Uterus (tissue), 4 donors: ENCODE measurements around the gene CHST3. TPM values are rescaled to one million over a fixed set of nuclear protein-coding genes. Genes with fewer than 3 reads are reported as not detected.
A peak's percentile ranks its signal among the peaks of the same experiment; 100 is the strongest.
"Not testable (repeated sequence)": the region's sequence is repeated elsewhere in the genome, so short reads cannot be mapped to it uniquely, and the experiment has no call there.

Source experiments
- DNase-seq, 2 donors: peaks; one replicate each; pipeline ENCODE4 v3.0.0-alpha.2; 2019 to 2020
- H3K27ac ChIP-seq, 2 donors: fragments of 200-600 bp; sonication (generic); 1 replicate in 1 of 2; 2 replicates in 1 of 2; pipeline ENCODE4 v1.5.1; 2016 to 2018
- H3K27me3 ChIP-seq, 2 donors: fragments of 200-600 bp; sonication (generic); one replicate each; pipeline ENCODE4 v1.5.1; 2018 to 2019; ENCODE audit warnings: control low read depth in 1 of 2
- H3K36me3 ChIP-seq, 2 donors: fragments of 200-600 bp; sonication (generic); one replicate each; pipeline ENCODE4 v1.5.1; 2019; ENCODE audit warnings: control low read depth in 1 of 2
- H3K4me1 ChIP-seq, 2 donors: fragments of 200-600 bp; sonication (generic); one replicate each; pipeline ENCODE4 v1.5.1; 2018 to 2019; ENCODE audit warnings: control low read depth in 1 of 2
- H3K4me3 ChIP-seq, 2 donors: fragments of 200-600 bp; sonication (generic); 1 replicate in 1 of 2; 2 replicates in 1 of 2; pipeline ENCODE4 v1.5.1; 2018 to 2019; ENCODE audit warnings: mild to moderate bottlenecking in 1 of 2
- H3K9me3 ChIP-seq, 2 donors: fragments of 200-600 bp; sonication (generic); one replicate each; pipeline ENCODE4 v1.5.1; 2019; ENCODE audit warnings: control low read depth in 1 of 2
- POLR2A ChIP-seq, 2 donors: fragments of 450-650 bp; IDR thresholded peaks; one replicate each; pipeline ENCODE4 v1.6.1; 2016; ENCODE audit warnings: antibody characterized with exemption in 2 of 2, mild to moderate bottlenecking in 1 of 2, moderate library complexity in 1 of 2
- intact Hi-C: fragments of 100-400 bp; cut with DNase I; formaldehyde crosslinking; loops from one replicate; pipeline ENCODE4 v1.15.1; 2023; ENCODE audit warnings: low total_unique reads
- total RNA-seq, 4 donors: library from RNA; depleted of rRNA in 3 of 4; stranded (reverse); fragments of >200 nt in 3 of 4; gene quantifications; one replicate each; pipeline versions ENCODE4 v1.1.0 to v1.2.4, GENCODE V29; 2014 to 2023
- TF ChIP-seq, protein P1 (sequence below), 4 experiments: fragments of 200-600 bp in 2 of 4; fragments of 450-650 bp in 2 of 4; sonication (generic) in 2 of 4; IDR thresholded peaks; one replicate each; pipeline ENCODE4 v1.5.1; 2016 to 2019; ENCODE audit warnings: antibody characterized with exemption in 4 of 4, mild to moderate bottlenecking in 2 of 4, moderate library complexity in 1 of 4
- donor health status: DM: yes; HTN: yes; CAD: no.

Gene CHST3
- total RNA-seq, 4 donors from 2014 or later, result 12.3 to 44.7 (median 28.1) TPM

GRCh38 chr10:71962901-71963300, 1.3 kb upstream of the CHST3 start:
- peak overlapping the region in 1 of 2 donors; percentile 64 for H3K4me3 ChIP-seq
- intact Hi-C loops, result no loop called here
- H3K27ac ChIP-seq, result peak overlapping the region; percentile 98 to 99
- DNase-seq, result no peak
- no peaks in the 10 kb centered on the region for H3K27me3 ChIP-seq
- H3K36me3 ChIP-seq, result no peaks in the 10 kb centered on the region
- H3K4me1 ChIP-seq, result no peaks in the 10 kb centered on the region
- no peak for TF ChIP-seq POLR2A (IDR thresholded peaks at IDR 0.05)
- H3K9me3 ChIP-seq, result no peaks in the 10 kb centered on the region

DNA sequence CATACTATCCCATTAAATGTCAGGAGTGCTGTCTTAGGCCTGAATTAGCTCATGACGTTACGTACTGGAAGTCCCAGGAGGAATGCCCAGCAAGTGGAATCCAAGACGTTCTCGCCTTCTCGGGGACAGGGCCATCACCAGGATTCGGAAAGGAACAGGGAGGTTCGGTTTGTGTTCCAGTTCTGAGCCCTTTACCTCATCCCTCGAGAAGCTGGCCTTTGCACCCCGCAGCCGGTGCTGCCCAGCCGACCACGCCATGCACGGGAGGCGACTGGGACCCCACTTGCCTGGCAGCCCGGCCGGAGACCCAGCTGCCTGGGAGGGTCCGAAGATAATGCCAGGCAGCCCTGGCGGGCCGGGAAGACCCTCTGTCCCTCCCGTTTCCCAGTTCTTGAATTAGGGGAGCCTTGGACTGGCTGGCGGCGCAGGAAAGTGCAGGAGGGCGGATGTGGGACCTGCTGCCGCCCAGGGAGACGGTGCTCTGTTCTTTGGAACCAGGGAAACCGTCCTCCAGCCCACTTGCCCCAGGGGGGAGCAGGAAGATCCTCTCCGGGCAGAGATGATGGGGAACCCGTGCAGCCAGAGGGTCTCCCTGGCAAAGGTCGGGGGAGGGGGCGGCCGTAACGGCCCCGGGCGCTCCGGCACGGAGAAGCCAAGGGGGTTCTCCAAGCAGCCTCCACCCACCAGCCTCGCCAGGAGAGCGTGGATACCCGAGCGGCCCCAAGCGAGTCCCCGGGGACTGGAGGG, 671 bp upstream of the CHST3 start:
- Histone ChIP-seq H3K36me3 (no peaks in the 10 kb centered on the region), H3K4me1 (no peaks in the 10 kb centered on the region), H3K9me3 (no peaks in the 10 kb centered on the region), H3K4me3 (peak overlapping the region; percentile 64 to 81), H3K27ac (peak overlapping the region; percentile 98 to 99), H3K27me3 (no peaks in the 10 kb centered on the region)
- peak; percentile 74 to 82 for DNase-seq
- intact Hi-C loops, result no loop called here
- peak in 1 of 2 donors; percentile 52 for TF ChIP-seq POLR2A (IDR thresholded peaks at IDR 0.05)
- TF ChIP-seq, protein P1, sequence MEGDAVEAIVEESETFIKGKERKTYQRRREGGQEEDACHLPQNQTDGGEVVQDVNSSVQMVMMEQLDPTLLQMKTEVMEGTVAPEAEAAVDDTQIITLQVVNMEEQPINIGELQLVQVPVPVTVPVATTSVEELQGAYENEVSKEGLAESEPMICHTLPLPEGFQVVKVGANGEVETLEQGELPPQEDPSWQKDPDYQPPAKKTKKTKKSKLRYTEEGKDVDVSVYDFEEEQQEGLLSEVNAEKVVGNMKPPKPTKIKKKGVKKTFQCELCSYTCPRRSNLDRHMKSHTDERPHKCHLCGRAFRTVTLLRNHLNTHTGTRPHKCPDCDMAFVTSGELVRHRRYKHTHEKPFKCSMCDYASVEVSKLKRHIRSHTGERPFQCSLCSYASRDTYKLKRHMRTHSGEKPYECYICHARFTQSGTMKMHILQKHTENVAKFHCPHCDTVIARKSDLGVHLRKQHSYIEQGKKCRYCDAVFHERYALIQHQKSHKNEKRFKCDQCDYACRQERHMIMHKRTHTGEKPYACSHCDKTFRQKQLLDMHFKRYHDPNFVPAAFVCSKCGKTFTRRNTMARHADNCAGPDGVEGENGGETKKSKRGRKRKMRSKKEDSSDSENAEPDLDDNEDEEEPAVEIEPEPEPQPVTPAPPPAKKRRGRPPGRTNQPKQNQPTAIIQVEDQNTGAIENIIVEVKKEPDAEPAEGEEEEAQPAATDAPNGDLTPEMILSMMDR (IDR thresholded peaks at IDR 0.05), result no peak

DNA sequence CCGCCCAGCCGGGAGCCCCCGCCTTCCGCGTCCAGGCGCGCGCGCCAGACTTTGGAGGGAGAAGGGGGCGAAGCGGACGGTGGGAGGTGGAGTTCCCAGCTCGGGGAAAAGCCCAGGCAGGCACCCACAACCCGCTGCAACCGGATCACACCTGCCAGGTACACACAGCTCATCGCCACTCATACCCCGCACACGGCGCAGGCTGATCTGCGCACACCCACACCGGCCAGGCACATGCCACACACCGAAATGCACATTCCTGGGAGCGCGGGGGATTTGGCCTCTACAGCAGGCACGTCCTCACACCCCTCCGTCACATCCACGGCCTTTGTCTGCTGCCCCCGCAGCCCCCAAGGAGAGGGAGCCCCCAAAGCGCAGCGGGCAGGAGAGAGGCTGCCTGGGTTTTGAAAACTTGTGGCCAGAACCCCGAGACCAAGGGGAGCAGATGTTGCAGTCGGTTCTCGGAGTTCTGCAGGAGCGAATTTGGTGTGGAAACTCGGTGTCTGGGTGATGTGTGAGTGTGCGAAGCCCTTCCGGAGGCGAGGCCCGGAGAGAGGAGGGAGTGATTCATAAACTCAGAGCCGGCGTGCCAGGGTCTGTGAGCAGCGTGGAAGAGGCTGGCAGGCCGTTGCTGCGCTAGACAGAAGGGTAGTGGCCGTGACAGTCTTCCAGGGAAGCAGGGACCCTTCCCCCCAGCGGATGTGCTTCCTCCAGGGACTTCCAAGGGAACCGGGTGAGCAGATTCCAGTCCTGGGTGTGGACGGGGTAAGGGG, 734 bp downstream of the CHST3 start:
- peaks cover 0 to 7% of the 10 kb centered on the region in 2 donors for H3K4me1 ChIP-seq
- no peaks in the 10 kb centered on the region for H3K9me3 ChIP-seq

DNA sequence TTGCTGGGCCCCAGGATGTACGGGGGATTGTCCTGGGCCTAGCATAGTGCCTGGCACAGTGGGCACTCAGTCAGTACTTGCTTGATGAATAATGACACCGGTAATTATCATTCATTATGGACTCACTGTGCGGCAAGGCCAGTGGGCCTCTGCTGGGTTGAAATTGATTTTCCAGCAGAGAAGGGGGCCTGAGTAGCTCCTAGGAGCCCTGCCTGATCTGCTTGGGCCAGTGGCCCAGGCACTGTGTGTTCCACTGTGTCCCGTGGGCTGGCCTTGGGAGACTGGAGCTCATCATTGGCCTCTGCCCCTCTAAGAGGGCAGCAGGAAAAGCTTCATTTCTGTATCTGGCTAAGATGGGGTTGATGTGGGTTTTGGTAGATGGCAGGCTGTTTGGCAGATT, 1.4 kb downstream of the CHST3 start:
- Histone ChIP-seq H3K27me3 (no peaks in the 10 kb centered on the region), H3K4me3 (peak overlapping the region; percentile 64 to 81), H3K27ac (peak overlapping the region; percentile 98 to 99), H3K4me1 (peaks cover 0 to 7% of the 10 kb centered on the region in 2 donors), H3K36me3 (no peaks in the 10 kb centered on the region), H3K9me3 (no peaks in the 10 kb centered on the region)
- TF ChIP-seq, protein P1 (IDR thresholded peaks at IDR 0.05), result no peak
- TF ChIP-seq POLR2A (IDR thresholded peaks at IDR 0.05), result no peak
- intact Hi-C loops, result no loop called here
- no peak for DNase-seq

More for the DNA sequence above, 734 bp downstream of the CHST3 start:
- Histone ChIP-seq H3K27ac (peak overlapping the region; percentile 98 to 99), H3K4me3 (peak overlapping the region; percentile 64 to 81), H3K36me3 (no peaks in the 10 kb centered on the region), H3K27me3 (no peaks in the 10 kb centered on the region)
- intact Hi-C loops, result no loop called here
- no peak for TF ChIP-seq POLR2A (IDR thresholded peaks at IDR 0.05)
- TF ChIP-seq, protein P1 (IDR thresholded peaks at IDR 0.05), result no peak
- DNase-seq, result peak; percentile 66 to 77

- TF ChIP-seq POLR2A (IDR thresholded peaks at IDR 0.05), result no peak
- TF ChIP-seq, protein P1 (IDR thresholded peaks at IDR 0.05), result no peak
- H3K27ac ChIP-seq, result peak overlapping the region; percentile 98 to 99
- peaks cover 0 to 7% of the 10 kb centered on the region in 2 donors for H3K4me1 ChIP-seq
- no peaks in the 10 kb centered on the region for H3K36me3 ChIP-seq
- DNase-seq, result no peak
- no peaks in the 10 kb centered on the region for H3K9me3 ChIP-seq
- intact Hi-C loops, result no loop called here
- H3K27me3 ChIP-seq, result no peaks in the 10 kb centered on the region
- H3K4me3 ChIP-seq, result peak overlapping the region; percentile 64 to 81
Observed at GRCh38 chr10:71966046-71967004, 2.1 kb downstream of the CHST3 start.

DNA sequence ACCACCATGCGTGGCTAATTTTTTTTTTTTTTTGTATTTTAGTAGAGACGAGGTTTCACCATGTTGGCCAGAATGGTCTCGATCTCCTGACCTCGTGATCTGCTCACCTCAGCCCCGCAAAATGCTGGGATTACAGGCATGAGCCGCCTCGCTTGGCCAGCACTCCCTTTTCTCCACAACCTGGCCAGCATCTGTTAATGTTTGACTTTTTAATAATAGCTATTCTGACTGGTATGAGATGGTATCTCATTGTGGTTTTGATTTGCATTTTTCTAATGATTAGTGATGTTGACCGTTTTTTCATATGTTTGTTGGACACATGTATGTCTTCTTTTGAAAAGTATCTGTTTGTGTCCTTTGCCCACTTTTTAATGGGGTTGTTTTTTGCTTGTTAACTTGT, 3.8 kb downstream of the CHST3 start:
- H3K27ac ChIP-seq, H3K4me1 ChIP-seq: not testable (repeated sequence)

More for the DNA sequence above, 3.8 kb downstream of the CHST3 start:
- H3K27me3 ChIP-seq, H3K4me3 ChIP-seq, DNase-seq, intact Hi-C loops, H3K9me3 ChIP-seq, H3K36me3 ChIP-seq: not testable (repeated sequence)
